ENCODE measurements around the gene TMEM126A.

DNA sequence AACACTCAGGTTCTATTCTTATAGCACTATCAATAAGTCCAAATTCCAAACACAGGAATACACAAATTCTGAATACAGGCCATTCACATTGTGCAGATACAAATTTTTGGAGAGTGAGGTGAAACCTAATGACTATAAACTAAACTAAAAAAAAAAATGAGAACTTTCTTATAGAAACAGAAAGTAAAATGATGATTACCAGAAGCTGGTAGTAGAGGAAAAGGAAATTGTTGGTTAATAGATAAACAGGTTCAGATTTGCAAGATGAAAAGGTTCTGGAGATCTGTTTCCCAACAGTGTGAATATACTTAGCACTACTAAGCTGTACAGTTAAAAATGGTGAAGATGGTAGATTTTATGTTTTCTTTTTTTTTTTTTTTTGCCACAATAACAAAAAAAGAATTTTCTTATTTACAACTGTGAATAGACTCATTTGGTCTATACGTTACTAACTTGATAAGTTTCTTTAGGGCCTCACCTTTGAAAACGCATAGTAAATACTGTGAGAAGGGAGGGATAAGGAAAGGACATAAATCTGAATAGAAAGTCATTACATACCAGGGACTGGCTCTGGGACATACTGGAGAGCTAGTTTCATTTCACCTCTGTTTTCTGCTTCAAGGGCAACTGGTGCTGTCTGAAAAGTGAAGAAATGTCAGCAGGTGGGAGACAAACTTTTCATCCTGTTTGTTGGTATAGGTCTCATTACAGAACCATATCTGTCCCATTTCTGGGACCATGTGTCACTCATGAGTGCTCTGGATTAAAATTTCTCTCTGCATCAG is 52.4 kb downstream of the TMEM126A start:
- no peak for TF ChIP-seq EZH2 (IDR thresholded peaks at IDR 0.05; ENCODE audit: insufficient read depth, low read length)
- TF ChIP-seq, protein P1, sequence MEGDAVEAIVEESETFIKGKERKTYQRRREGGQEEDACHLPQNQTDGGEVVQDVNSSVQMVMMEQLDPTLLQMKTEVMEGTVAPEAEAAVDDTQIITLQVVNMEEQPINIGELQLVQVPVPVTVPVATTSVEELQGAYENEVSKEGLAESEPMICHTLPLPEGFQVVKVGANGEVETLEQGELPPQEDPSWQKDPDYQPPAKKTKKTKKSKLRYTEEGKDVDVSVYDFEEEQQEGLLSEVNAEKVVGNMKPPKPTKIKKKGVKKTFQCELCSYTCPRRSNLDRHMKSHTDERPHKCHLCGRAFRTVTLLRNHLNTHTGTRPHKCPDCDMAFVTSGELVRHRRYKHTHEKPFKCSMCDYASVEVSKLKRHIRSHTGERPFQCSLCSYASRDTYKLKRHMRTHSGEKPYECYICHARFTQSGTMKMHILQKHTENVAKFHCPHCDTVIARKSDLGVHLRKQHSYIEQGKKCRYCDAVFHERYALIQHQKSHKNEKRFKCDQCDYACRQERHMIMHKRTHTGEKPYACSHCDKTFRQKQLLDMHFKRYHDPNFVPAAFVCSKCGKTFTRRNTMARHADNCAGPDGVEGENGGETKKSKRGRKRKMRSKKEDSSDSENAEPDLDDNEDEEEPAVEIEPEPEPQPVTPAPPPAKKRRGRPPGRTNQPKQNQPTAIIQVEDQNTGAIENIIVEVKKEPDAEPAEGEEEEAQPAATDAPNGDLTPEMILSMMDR (IDR thresholded peaks at IDR 0.05; ENCODE audit: insufficient read depth, low read depth, low read length), result no peak

Data from astrocyte (in vitro differentiated cells and primary cell).